HG03108 (cell line): Measurements from ENCODE around the gene DCK.
"Not testable (repeated sequence)": the region's sequence is repeated elsewhere in the genome, so short reads cannot be mapped to it uniquely, and the experiment has no call there.

Source experiments
- ATAC-seq: cut with Tn5 transposase; IDR thresholded peaks from one replicate; pipeline ENCODE4 v1.9.1; 2021; ENCODE audit warnings: moderate library complexity; ENCODE audit not compliant: unreplicated experiment

The DCK gene

DNA sequence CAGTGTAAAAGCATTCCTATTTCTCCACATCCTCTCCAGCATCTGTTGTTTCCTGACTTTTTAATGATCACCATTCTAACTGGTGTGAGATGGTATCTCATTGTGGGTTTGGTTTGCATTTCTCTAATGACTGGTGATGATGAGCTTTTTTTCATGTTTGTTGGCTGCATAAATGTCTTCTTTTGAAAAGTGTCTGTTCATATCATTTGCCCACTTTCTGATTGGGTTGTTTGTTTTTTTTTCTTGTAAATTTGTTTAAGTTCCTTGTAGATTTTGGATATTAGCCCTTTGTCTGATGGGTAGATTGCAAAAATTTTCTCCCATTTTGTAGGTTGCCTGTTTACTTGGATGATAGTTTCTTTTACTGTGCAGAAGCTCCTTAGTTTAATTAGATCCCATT lies 6.2 kb downstream of the DCK start:
- not testable (repeated sequence) for ATAC-seq

DNA sequence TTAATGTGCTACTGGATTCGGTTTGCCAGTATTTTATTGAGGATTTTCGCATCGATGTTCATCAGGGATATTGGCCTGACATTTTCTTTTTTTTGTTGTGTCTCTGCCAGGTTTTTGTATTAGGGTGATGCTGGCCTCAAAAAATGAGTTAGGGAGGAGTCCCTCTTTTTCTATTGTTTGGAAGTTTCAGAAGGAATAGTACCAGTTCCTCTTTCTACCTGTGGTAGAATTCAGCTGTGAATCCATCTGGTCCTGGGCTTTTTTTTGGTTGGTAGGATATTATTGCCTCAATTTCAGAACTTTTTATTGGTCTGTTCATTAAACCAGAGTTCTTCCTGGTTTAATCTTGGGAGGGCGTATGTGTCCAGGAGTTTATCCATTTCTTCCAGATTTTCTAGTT lies 7.9 kb downstream of the DCK start:
- not testable (repeated sequence) for ATAC-seq

DNA sequence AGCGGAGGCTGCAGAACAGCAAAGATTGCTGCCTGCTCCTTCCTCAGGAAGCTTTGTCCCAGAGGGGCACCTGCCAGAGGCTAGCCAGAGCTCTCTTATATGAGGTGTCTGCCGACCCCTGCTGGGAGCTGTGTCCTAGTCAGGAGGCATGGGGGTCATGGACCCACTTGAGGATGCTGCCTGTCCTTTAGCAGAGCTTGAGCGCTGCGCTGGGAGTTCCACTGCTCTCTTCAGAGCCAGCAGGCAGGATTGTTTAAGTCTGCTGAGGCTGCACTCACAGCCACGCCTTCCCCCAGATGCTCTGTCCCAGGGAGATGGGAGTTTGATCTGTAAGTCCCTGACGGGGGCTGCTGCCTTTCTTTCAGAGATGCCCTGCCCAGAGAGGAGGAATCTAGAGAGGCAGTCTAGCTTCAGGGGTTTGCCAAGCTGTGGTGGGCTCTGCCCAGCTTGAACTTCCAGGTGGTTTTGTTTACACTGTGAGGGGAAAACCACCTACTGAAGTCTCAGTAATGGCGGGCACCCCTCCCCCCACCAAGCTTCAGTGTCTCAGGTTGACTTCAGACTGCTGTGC lies 10.9 kb downstream of the DCK start:
- no peak for ATAC-seq

DNA sequence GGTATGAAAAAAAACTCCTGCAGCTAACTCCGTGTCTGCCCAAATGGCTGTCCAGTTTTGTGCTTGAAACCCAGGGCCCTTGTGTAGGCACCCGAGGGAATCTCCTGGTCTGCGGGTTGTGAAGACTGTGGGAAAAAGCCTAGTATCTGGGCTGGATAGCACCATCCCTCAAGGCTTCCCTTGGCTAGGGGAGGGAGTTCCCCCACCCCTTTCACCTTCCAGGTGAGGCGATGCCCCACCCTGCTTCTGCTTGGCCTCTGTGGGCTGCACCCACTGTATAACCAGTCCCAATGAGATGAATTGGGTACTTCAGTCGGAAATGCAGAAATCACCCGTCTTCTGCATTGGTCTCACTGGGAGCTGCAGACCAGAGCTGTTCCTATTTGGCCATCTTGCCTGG lies 11.6 kb downstream of the DCK start:
- ATAC-seq = not testable (repeated sequence)

DNA sequence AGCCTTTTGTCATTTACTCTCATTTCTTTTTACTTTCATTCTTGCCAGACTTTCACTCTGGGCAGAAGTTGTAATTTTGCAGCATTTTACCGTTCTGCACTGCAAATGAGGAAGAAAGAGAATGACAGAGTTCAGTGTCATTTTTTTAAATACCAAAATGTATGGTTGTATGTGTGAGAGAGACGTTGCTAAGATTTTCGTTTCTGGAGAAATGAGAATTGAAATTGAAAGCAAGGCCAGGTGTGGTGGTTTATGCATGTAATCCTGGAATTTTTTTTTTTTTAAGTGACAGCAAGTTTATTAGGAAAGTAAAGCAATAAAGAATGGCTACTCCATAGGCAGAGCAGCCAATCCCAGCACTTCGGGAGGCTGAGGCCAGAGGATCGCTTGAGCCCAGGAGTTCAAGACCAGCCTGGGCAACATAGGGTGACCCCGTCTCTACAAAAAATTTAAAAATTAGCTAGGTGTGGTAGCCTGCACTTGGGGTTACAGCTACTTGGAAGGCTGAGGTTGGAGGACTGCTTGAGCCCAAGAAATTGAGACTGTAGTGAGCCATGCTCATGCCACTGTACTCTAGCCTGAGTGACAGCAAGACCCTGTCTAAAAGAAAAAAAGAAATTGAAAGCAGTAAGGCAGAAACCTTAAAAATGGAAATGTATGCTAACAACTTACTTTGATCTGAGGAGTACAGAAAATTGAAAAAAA lies 12.9 kb downstream of the DCK start:
- peak; percentile 67 for ATAC-seq

DNA sequence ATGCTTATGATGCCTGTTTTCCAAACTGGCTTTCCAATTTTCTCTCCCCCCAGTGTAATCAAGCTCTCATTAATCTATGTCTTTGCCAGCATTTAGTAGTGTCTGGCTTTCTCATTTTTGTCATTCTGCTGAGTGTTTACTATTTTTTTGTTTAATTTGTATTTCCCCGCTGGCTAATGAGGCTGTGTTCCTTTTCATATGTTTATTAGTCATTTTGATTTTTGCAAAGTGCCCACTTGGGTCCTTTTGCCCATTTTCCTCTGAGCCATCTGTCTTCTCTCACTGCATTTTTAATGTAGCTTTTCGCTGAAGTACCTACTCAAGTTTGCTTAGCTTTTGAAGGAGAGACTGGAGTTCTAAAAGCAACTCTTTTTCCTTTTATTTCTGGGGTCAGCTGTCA lies 14.7 kb downstream of the DCK start:
- ATAC-seq = no peak

DNA sequence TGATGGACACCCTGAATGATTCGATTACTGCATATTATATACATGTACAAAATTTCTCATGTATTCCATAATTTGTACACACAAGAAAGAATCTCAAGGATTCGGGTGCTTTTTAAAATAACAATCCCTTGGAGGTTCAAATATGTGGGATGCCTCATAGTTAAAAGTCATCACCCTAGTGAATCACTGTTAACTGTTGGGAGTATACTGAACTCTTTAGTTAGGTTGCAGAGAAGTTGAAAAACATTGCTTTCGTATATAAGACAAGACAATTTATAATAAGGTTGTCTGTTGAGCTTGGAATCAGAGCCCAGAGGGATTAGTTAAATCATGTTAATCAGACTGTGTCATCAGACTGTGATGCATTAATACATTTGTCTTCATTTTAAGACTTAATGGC lies 15.6 kb downstream of the DCK start:
- no peak for ATAC-seq

DNA sequence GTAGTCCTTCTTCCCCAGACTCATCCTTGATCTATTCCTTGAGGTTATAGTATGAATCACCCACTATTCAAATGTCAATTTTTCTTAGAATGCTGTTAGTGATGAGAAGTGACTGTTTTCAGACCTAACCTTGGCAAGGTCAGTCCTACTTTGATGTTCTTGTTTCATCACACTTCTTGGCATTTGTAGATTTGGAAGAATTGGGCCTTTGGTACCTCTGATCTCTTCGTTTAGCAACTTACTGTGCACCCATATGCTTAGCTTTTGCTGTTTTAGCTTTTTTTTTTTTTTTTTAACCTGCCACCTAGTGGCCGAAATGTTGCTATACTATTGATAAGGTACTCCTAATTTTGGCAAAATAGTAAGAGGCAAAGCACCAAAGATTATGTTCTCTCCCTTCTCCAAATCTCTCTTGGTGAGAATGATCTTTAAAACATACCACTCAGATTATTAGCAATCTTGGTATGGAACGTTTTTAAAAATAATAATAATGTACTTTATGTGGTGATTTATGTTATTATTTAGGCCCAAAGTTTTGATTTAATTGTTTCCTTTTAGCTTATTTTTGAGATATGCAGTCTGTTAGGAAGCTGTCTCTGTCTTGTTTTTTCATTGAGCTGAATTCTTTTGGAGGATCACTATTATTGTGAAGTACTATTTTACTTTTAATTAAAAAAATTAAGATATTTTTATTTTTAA lies 16.6 kb downstream of the DCK start:
- ATAC-seq = peak; percentile 46

DNA sequence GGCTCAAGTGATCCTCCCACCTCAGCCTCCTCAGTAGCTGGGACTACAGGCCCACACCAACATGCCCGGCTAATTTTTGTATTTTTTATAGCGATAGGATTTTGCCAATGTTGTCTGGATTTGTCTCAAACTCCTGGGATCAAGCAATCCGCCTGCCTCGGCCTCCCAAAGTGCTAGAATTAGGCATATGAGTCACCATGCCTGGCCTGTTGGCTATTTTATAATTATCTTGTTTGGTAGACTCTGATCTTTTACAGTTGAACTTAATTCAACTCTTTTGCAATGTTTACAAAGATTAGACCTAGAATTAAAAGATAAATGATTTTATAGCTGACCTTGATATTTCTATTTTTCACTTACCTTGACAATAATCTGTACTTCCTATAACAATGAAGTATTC lies 18.0 kb downstream of the DCK start:
- no peak for ATAC-seq

DNA sequence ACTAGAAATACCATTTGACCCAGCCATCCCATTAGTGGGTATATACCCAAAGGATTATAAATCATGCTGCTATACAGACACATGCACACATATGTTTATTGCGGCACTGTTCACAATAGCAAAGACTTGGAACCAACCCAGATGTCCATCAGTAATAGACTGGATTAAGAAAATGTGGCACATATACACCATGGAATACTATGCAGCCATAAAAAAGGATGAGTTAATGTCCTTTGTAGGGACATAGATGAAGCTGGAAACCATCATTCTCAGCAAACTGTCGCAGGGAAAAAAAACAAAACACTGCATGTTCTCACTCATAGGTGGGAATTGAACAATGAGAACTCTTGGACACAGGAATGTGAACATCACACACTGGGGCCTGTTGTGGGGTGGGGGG lies 23.9 kb downstream of the DCK start:
- ATAC-seq = not testable (repeated sequence)

DNA sequence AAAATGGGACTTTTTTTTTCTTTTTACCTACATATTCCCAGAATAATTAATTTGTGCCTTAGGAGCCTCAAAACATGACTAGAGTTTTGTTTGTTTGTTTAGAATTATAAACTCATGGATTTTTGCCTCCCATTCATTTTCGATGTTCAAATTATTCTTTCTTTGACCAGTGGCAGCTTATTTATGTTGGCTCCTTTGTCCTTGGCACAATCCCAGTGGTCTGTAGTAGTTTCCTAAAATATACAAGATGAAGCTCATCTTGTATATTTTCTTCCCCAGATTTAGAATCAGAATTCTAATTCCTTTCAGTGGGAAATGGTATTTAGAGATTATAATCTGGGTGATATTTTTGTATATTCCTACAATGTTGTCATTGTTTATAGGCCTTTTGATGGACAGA lies 27.2 kb downstream of the DCK start:
- ATAC-seq = no peak

DNA sequence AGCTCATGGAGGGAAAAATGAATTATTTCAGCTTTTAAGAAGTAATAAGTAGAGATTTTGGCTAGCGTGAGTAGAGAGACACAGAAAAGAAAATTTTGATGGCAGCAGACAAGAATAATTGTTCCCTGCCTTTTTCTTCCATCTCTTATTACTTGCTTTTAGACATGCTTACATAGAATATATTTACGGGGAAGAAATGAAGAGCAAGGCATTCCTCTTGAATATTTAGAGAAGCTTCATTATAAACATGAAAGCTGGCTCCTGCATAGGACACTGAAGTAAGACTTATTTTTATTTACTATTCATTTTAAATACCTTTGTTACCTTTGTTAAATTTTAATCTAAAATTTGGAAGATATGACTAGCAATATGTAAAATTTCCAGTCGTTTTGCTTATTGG lies 32.2 kb downstream of the DCK start:
- ATAC-seq = no peak

DNA sequence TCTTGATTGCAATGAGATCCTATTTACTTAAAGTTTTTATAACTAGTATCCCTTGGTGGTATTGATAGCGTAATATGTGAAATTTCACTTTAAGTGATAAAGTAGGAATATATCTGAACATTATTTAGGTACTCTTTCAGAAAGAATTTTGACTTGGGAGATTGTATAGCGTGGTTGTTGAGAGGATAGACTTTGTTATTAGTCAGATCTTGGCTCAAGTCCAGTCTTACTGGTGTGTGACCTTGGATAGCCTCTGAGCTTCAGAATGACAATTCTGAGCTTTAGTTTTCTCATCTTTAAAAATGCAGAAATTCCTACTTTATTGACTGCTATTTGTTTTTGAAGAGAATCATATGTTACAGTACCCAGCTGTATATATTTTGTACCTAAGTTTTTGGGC lies 32.6 kb downstream of the DCK start:
- ATAC-seq = no peak

DNA sequence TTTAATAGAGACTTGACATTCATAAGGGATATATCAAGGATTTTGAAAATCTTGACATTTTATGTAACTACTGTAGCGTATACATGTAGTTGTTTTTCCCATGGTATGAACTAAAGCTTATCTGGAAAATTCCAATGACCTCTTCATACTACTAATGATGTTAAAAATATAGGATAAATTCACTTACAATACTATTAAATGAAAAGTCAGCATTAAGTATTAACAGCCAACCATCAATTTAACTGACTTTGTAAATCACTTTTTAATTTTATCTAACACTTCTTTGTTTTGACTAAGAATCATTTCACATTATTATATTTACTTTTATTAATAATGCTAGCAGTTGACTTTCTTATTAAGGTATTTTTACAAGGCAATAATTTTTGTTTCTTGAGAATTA lies 34.2 kb downstream of the DCK start:
- ATAC-seq = no peak

DNA sequence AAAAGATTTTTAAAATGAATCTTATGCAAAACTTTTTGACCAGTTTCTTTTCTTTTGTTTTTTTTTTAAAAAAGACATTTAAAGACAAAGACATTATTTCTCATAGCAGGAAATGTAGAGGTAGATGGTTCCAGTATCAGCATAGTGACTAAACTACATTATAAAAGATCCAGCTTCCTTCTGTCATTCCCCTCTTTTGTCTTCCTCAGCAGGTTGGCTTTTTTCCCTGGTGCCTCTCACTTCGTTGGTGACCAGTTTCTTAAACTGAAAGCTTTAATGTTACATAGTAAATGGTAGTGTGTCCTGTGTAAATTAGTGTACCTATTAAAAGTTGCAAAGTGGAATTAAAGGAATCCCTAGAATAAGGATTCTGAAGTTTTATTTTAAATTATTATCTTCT lies 36.1 kb downstream of the DCK start:
- ATAC-seq = no peak

DNA sequence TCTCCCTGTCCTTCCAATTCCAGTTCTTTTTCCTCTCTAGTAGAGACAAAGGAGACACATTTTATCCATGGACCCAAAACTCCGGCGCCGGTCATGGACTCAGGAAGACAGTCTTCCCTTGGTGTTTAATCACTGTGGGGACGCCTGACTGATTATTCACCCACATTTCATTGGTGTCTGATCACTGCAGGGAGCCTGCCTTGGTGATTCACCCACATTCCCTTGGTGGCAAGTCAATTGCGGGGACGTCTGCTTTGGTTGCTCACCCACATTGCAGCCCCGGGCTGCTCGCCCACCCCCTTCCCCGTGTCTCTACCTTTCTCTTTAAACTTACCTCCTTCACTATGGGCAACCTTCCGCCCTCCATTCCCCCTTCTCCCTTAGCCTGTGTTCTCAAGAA lies 38.7 kb downstream of the DCK start:
- not testable (repeated sequence) for ATAC-seq

DNA sequence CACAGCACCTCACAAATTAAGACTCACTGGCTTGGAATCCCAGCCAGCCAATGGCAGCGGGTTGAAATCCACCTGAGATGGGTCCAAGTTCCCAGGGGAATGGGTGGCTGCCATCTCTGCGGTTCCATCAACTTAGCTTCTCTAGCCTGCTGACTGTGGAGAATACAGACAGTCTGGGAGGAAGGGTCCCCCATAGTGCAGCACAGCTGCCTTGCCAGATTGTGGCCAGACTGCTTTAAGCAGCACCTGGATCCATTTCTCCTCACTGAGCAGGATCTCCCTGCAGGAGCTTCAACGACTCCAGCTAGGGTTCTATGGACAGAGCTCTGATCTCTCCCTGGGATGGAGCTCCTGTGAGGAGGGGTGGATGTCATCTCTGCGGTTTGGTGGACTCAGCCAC lies 51.8 kb downstream of the DCK start:
- ATAC-seq = no peak

DNA sequence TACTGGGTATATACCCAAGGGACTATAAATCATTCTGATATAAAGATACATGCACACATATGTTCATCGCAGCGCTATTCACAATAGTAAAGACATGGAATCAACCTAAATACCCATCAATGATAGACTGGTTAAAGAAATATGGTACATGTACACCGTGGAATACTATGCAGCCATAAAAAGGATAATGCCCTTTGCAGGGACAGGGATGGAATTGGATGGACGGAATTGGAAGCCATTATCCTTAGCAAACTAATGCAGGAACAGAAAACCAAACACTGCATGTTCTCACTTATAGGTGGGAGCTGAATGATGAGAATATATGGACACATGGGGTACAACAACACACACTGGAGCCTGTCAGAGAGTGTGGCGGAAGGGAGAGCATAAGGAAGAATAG lies 55.9 kb downstream of the DCK start:
- no peak for ATAC-seq

DNA sequence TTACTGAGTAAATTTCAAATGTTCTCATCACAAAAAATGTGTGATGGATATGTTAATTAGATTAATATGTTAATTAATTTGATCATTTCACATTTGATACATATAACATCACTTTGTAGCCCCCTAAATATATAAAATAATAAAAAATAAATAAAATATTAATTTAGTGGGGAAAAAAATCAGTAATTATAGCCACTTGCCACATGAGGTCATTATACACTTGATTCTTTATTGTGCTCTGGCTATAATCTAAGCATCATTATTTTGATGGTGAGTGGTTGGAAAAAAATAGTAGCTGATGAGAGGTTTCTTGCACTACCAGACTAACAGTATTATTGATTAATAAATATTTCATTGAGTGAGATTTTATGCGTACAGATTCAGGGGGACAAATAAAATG lies 57.4 kb downstream of the DCK start:
- no peak for ATAC-seq

DNA sequence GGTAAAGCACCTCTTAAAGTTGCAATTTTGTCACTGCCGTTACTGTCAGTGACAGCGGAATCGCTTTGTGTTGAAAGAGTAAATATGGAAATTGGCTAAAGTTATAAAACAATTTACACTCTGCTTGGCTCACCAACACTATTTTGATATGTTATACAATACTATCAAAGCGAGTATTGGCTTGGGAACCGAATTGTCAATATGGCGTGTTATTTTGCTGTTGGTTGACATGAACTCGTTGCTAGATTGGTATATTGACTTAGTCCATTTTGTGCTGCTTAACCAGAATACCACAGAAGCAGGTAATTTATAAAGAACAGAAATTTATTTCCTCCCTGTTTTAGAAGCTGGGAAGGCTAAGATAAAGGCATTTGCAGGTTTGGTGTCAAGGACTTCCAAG lies 58.6 kb downstream of the DCK start:
- no peak for ATAC-seq

DNA sequence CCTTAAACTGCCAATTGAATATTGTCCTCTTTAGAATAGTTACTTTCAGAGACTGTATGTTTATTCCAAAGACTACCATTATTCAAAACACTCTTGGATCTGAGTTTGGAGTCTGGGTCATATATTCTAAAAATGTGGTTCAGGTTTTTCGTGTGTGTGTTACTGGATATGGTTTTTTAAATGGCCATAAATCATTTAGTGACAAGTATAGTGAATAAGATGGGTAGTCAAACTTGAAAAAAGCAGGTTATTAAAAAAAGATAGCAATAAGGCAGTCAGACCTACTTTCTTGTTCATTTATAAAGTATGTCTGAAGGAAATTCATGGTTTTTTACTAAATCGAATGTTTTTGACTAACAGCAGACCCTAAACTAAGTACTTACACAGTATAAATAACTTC lies 59.3 kb downstream of the DCK start:
- ATAC-seq = no peak

DNA sequence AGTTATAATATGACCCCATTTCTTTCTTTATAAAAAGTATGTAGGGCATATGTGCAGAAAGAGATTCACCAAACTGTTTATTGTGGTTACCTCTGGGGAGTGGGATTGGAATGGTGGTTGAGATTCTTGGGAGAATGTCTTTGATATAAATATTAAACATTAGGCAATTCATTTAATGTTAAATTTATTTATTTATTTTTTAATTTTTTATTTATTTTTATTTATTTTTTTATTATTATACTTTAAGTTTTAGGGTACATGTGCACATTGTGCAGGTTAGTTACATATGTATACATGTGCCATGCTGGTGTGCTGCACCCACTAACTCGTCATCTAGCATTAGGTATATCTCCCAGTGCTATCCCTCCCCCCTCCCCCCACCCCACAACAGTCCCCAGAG lies 60.2 kb downstream of the DCK start:
- ATAC-seq = not testable (repeated sequence)
